Suprapubic skin (tissue), 2 donors: ENCODE data around the gene TLR9.

ENCODE experiments used
- EP300 ChIP-seq: sonication (generic); formaldehyde crosslinking; IDR thresholded peaks from one replicate; pipeline ENCODE4 v1.6.1; 2017; ENCODE audit warnings: antibody characterized with exemption
- POLR2A ChIP-seq, 2 donors: fragments of 450-650 bp; IDR thresholded peaks; one replicate each; pipeline ENCODE4 v1.6.1; 2017; ENCODE audit warnings: antibody characterized with exemption in 2 of 2, mild to moderate bottlenecking in 2 of 2, moderate library complexity in 2 of 2

DNA sequence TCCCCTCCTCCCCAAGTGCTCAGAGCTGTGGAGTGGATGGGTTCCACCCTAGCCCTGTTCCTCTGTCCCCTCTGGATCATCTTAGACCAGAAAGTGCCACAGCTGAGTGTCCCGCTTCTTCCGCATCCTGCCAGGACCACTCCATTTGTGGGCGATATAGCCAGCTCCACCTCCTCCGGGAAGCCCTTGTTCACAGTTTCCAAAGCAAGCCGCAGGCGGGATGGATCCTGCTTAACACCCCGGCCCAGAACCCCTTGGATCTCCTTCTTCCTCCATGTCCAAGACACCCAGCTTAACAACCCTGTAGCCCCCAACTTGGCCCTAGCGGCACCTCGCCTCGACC, 28.0 kb downstream of the TLR9 start:
- TF ChIP-seq POLR2A (IDR thresholded peaks at IDR 0.05), result no peak
- no peak for TF ChIP-seq EP300
